Trophoblast cell (in vitro differentiated cells and primary cell): ENCODE data around the gene UBE2E1.
A peak's percentile ranks its signal among the peaks of the same experiment; 100 is the strongest.
"Not testable (repeated sequence)": the region's sequence is repeated elsewhere in the genome, so short reads cannot be mapped to it uniquely, and the experiment has no call there.

Experiments used
- DNase-seq, 2 donors: peaks; one replicate each; pipeline ENCODE4 v3.0.0-alpha.2; 2016
- H2AFZ ChIP-seq: 2 replicates; pipeline ENCODE4 v1.6.1; 2013; ENCODE audit warnings: low read length, moderate library complexity, mild to moderate bottlenecking; ENCODE audit not compliant: insufficient read depth, poor library complexity
- H2AK5ac ChIP-seq: 2 replicates; pipeline ENCODE4 v1.6.1; 2013; ENCODE audit warnings: mild to moderate bottlenecking, low read length
- H2BK120ac ChIP-seq: 2 replicates; pipeline ENCODE4 v1.6.1; 2013; ENCODE audit warnings: low read length, mild to moderate bottlenecking, moderate library complexity; ENCODE audit not compliant: insufficient read depth, poor library complexity
- H2BK12ac ChIP-seq: 2 replicates; pipeline ENCODE4 v1.6.1; 2013; ENCODE audit warnings: mild to moderate bottlenecking, low read length, moderate library complexity
- H2BK5ac ChIP-seq: 2 replicates; pipeline ENCODE4 v1.6.1; 2013; ENCODE audit warnings: low read length, low read depth, moderate library complexity, mild to moderate bottlenecking; ENCODE audit not compliant: poor library complexity
- H3K14ac ChIP-seq: 2 replicates; pipeline ENCODE4 v1.6.1; 2013; ENCODE audit warnings: mild to moderate bottlenecking, low read length
- H3K18ac ChIP-seq: 2 replicates; pipeline ENCODE4 v1.6.1; 2013; ENCODE audit warnings: mild to moderate bottlenecking, low read length
- H3K23ac ChIP-seq: 2 replicates; pipeline ENCODE4 v1.6.1; 2013; ENCODE audit warnings: low read length
- H3K27ac ChIP-seq: 2 replicates; pipeline ENCODE4 v1.5.1; 2013; ENCODE audit warnings: low read depth, mild to moderate bottlenecking, inconsistent platforms, low read length, moderate library complexity
- H3K27me3 ChIP-seq: 2 replicates; pipeline ENCODE4 v1.6.1; 2013; ENCODE audit warnings: inconsistent platforms, mild to moderate bottlenecking, low read length, moderate library complexity; ENCODE audit not compliant: insufficient read depth
- H3K36me3 ChIP-seq, 2 experiments: 1 replicate in 1 of 2; 2 replicates in 1 of 2; pipeline ENCODE4 v1.6.1; 2013; ENCODE audit warnings: low read length in 2 of 2, mild to moderate bottlenecking in 2 of 2, moderate library complexity in 1 of 2; ENCODE audit not compliant: insufficient read depth in 2 of 2, control insufficient read depth in 1 of 2
- H3K4ac ChIP-seq: 2 replicates; pipeline ENCODE4 v1.6.1; 2013; ENCODE audit warnings: low read depth, mild to moderate bottlenecking, low read length, moderate library complexity
- H3K4me1 ChIP-seq, 2 experiments: 1 replicate in 1 of 2; 2 replicates in 1 of 2; pipeline ENCODE4 v1.6.1; 2013; ENCODE audit warnings: low read length in 2 of 2, mild to moderate bottlenecking in 2 of 2, moderate library complexity in 1 of 2; ENCODE audit not compliant: insufficient read depth in 2 of 2, control insufficient read depth in 1 of 2
- H3K4me2 ChIP-seq: 2 replicates; pipeline ENCODE4 v1.6.1; 2013; ENCODE audit warnings: inconsistent platforms, mild to moderate bottlenecking, low read length, moderate library complexity
- H3K4me3 ChIP-seq: 2 replicates; pipeline ENCODE4 v1.5.1; 2013; ENCODE audit warnings: mild to moderate bottlenecking, low read depth, low read length, inconsistent platforms
- H3K79me1 ChIP-seq: one replicate; pipeline ENCODE4 v1.6.1; 2013; ENCODE audit warnings: low read length
- H3K79me2 ChIP-seq: 2 replicates; pipeline ENCODE4 v1.6.1; 2013; ENCODE audit warnings: low read length, mild to moderate bottlenecking; ENCODE audit not compliant: control insufficient read depth, insufficient read depth, poor library complexity
- H3K9ac ChIP-seq: 2 replicates; pipeline ENCODE4 v1.6.1; 2013; ENCODE audit warnings: mild to moderate bottlenecking, low read length
- H3K9me3 ChIP-seq: 2 replicates; pipeline ENCODE4 v1.6.1; 2013; ENCODE audit warnings: low read depth, mild to moderate bottlenecking, control low read depth, inconsistent platforms, low read length; ENCODE audit not compliant: insufficient read depth
- H4K12ac ChIP-seq: 2 replicates; pipeline ENCODE4 v1.6.1; 2013; ENCODE audit warnings: low read depth, mild to moderate bottlenecking, low read length, moderate library complexity
- H4K8ac ChIP-seq: 2 replicates; pipeline ENCODE4 v1.6.1; 2013; ENCODE audit warnings: low read depth, mild to moderate bottlenecking, low read length, moderate library complexity
- H4K91ac ChIP-seq: one replicate; pipeline ENCODE4 v1.6.1; 2013; ENCODE audit warnings: low read depth, mild to moderate bottlenecking, low read length, moderate library complexity
- WGBS: extraction: QIAGEN DNeasy Blood & Tissue Kit; methylation state at CpG from one replicate; pipeline ENCODE4 v1.1.7; 2013; ENCODE audit warnings: missing lambda C conversion rate; ENCODE audit not compliant: insufficient read length, insufficient coverage; ENCODE audit errors: extremely low coverage; 5-methylcytosine and 5-hydroxymethylcytosine counted together

UBE2E1 gene

DNA sequence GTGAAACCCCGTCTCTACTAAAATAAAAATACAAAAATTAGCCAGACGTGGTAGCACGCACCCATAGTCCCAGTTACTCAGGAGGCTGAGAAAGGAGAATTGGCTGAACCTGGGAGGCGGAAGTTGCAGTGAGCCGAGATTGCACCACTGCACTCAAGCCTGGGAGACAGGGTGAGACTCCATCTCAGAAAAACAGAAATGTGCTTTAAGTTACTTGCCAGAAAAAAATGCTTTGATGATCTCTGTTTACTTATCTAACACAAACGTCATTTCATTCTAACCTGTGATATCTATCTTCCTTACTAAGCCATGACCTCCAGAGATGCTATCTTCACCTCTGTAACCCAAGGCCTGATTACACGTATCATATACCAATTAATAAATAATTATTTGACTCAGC, 103.6 kb downstream of the UBE2E1 start:
- Histone ChIP-seq H3K23ac (no peak overlapping the region), H3K79me1 (no peaks in the 10 kb centered on the region), H4K12ac (no peak overlapping the region), H3K4me2 (no peak overlapping the region), H2AFZ (no peak overlapping the region), H2BK120ac (no peak overlapping the region), H4K8ac (no peak overlapping the region), H3K4ac (no peak overlapping the region), H3K14ac (no peak overlapping the region), H4K91ac (no peak overlapping the region), H3K9me3 (no peaks in the 10 kb centered on the region), H2BK5ac (no peak overlapping the region), H3K27me3 (no peaks in the 10 kb centered on the region), H3K36me3 (peaks cover 7% of the 10 kb centered on the region in 2 experiments), H2AK5ac (no peak overlapping the region), H3K79me2 (no peaks in the 10 kb centered on the region), H2BK12ac (no peak overlapping the region), H3K4me3 (no peak overlapping the region), H3K27ac (peak overlapping the region; percentile 25), H3K18ac (no peak overlapping the region), H3K9ac (no peak overlapping the region), H3K4me1 (no peaks in the 10 kb centered on the region)
- DNase-seq = peak; percentile 82 to 93
- WGBS = no CpG with 5 or more reads among the region's 7 CpGs

DNA sequence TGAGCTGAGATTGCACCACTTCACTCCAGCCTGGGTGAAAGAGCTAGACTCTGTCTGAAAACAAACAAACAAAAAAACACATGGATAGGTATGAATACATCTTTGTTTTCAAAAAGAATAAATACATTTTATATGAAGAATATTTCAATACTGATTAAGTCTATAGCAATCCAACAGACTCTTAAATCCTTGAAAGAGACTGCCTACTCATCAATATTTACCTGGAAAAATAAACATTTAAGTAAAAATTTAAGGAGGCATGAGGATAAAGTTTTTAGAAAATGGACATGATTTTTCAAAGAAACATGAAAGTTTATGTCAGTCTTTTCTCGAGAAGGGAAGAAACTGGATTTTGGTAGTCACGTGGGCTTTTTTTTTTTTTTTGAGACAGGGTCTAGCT, 105.6 kb downstream of the UBE2E1 start:
- no peaks in the 10 kb centered on the region for H3K9me3 ChIP-seq
- no peak overlapping the region for H2BK5ac ChIP-seq
- no peak for DNase-seq
- no peak overlapping the region for H4K91ac ChIP-seq
- no peak overlapping the region for H3K4ac ChIP-seq
- peaks cover 0 to 6% of the 10 kb centered on the region in 2 experiments for H3K4me1 ChIP-seq
- no peak overlapping the region for H3K9ac ChIP-seq
- peaks cover under 1% of the 10 kb centered on the region for H3K27me3 ChIP-seq
- no peak overlapping the region for H3K23ac ChIP-seq
- H3K14ac ChIP-seq = no peak overlapping the region
- peaks cover 2% of the 10 kb centered on the region for H3K79me1 ChIP-seq
- no CpG with 5 or more reads among the region's 2 CpGs for WGBS
- no peak overlapping the region for H3K4me2 ChIP-seq
- H3K36me3 ChIP-seq = peaks cover 7% of the 10 kb centered on the region in 2 experiments
- H3K79me2 ChIP-seq = peaks cover 4% of the 10 kb centered on the region
- no peak overlapping the region for H2BK12ac ChIP-seq
- H2AK5ac ChIP-seq = no peak overlapping the region
- H3K4me3 ChIP-seq = no peak overlapping the region
- no peak overlapping the region for H4K12ac ChIP-seq
- no peak overlapping the region for H3K18ac ChIP-seq
- H2BK120ac ChIP-seq = no peak overlapping the region
- H3K27ac ChIP-seq = no peak overlapping the region
- H2AFZ ChIP-seq = no peak overlapping the region
- no peak overlapping the region for H4K8ac ChIP-seq

DNA sequence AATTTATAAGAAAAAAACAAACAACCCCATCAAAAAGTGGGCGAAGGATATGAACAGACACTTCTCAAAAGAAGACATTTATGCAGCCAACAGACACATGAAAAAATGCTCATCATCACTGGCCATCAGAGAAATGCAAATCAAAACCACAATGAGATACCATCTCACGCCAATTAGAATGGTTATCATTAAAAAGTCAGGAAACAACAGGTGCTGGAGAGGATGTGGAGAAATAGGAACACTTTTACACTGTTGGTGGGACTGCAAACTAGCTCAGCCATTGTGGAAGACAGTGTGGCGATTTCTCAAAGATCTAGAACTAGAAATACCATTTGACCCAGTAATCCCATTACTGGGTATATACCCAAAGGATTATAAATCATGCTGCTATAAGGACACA, 106.6 kb downstream of the UBE2E1 start:
- H4K91ac ChIP-seq, H2AFZ ChIP-seq, H3K27ac ChIP-seq, H2BK12ac ChIP-seq, H4K8ac ChIP-seq, H3K23ac ChIP-seq, H3K4me1 ChIP-seq, H2BK120ac ChIP-seq, H2BK5ac ChIP-seq, H3K79me1 ChIP-seq, H3K18ac ChIP-seq, H2AK5ac ChIP-seq, H4K12ac ChIP-seq, H3K36me3 ChIP-seq, DNase-seq, H3K27me3 ChIP-seq, H3K14ac ChIP-seq, H3K9ac ChIP-seq, H3K4ac ChIP-seq, H3K9me3 ChIP-seq, H3K4me2 ChIP-seq, H3K4me3 ChIP-seq: not testable (repeated sequence)
- no CpG with 5 or more reads among the region's 3 CpGs for WGBS
- peaks cover 10% of the 10 kb centered on the region for H3K79me2 ChIP-seq

DNA sequence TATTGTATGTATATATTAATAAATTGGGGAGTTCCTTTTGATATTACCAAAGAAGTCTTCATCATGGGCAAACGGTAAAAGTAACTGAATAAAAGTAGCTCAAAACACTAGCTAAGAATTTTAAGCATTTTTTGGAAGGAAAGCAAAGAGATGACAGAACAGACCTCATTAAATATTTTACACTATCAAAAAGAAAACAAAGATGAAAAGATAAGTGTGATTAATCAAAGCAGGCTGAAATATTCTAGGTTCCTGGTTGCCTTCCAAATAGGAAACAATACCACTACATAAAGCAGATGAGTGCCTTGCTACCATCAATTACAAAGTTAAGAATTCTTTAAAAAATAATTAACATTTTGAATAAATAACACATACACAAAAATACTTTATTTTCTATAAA, 107.4 kb downstream of the UBE2E1 start:
- Histone ChIP-seq H3K4me1 (peaks cover 0 to 6% of the 10 kb centered on the region in 2 experiments), H2BK12ac (no peak overlapping the region), H3K27ac (no peak overlapping the region), H2BK120ac (no peak overlapping the region), H3K79me2 (peaks cover 17% of the 10 kb centered on the region), H2AK5ac (no peak overlapping the region), H3K36me3 (peaks cover 7 to 8% of the 10 kb centered on the region in 2 experiments), H2BK5ac (no peak overlapping the region), H3K23ac (no peak overlapping the region), H4K8ac (no peak overlapping the region), H4K12ac (no peak overlapping the region), H2AFZ (no peak overlapping the region), H4K91ac (no peak overlapping the region), H3K14ac (no peak overlapping the region), H3K9ac (no peak overlapping the region), H3K4me3 (no peak overlapping the region), H3K27me3 (peaks cover 2% of the 10 kb centered on the region), H3K18ac (no peak overlapping the region), H3K4me2 (no peak overlapping the region), H3K4ac (no peak overlapping the region), H3K9me3 (no peaks in the 10 kb centered on the region), H3K79me1 (peaks cover 14% of the 10 kb centered on the region)
- no CpG with 5 or more reads among the region's 1 CpG for WGBS
- DNase-seq = no peak
